ENCODE results near the gene LITAFD. TPM values are rescaled to one million over a fixed set of nuclear protein-coding genes. Genes with fewer than 3 reads are reported as not detected.

Gene LITAFD
- polyA plus RNA-seq, 6 donors from 2014 or later, result not detected

GRCh38 chr16:8887431-8887765 is 5.2 kb downstream of the LITAFD start:
- DNase-seq (no peak), ATAC-seq (ENCODE audit: low read depth in 2 of 2) (no peak)
- peaks cover 0 to 9% (median 8%) of the 10 kb centered on the region in 3 donors for H3K27me3 Mint-ChIP-seq
- H3K36me3 Mint-ChIP-seq, result peaks cover 0 to 7% of the 10 kb centered on the region in 2 donors
- H3K4me1 Mint-ChIP-seq, result peaks cover 30 to 48% (median 37%) of the 10 kb centered on the region in 3 donors
- no peak overlapping the region for H3K4me3 Mint-ChIP-seq
- no peaks in the 10 kb centered on the region for H3K9me3 Mint-ChIP-seq
- H3K27ac Mint-ChIP-seq, result peak overlapping the region in 3 of 6 donors; percentile 11 to 85 (median 62)

DNA sequence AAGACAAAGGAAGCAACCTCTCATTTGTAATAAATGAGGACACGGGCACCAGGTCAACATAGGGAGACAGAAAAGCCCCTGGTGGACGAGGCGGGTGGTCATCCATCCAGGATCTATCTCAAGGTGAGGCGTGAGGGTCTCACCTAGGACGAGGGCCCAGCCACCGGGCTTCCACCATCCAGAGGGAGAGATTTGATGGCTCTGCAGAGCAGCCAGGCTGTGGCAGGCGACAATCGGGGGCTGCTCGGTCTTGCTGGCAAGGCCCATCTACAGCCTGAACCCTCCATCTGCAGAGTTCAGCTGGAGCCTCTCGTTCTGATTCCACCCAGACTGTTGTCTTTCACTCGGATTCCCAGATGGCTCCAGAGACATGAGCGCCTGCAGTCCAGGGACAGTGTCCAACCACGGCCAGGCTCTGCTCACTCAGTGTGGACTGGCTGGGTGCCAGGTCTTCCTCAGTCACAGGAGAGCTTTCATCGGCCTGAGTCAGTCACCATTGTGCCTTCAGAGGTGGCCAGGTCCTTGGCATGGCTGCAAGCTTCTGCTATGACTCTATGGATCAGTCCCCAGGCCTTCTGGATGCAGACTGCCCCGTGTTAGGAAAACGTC is 5.9 kb downstream of the LITAFD start:
- Mint-ChIP-seq H3K9me3 (no peaks in the 10 kb centered on the region), H3K36me3 (peaks cover 2 to 7% of the 10 kb centered on the region in 2 donors), H3K27ac (peak overlapping the region in 3 of 6 donors; percentile 54 to 69 (median 62))

GRCh38 chr16:8888951-8889892 is 7.1 kb downstream of the LITAFD start:
- H3K9me3 Mint-ChIP-seq, result no peaks in the 10 kb centered on the region
- H3K4me1 Mint-ChIP-seq, result peaks cover 31 to 52% (median 42%) of the 10 kb centered on the region in 3 donors
- H3K36me3 Mint-ChIP-seq, result peaks cover 6 to 14% of the 10 kb centered on the region in 2 donors
- DNase-seq, result no peak
- H3K4me3 Mint-ChIP-seq, result no peak overlapping the region
- peak overlapping the region in 3 of 6 donors; percentile 54 to 96 (median 77) for H3K27ac Mint-ChIP-seq
- ATAC-seq (ENCODE audit: low read depth in 2 of 2), result no peak
- peaks cover 0 to 9% (median 8%) of the 10 kb centered on the region in 3 donors for H3K27me3 Mint-ChIP-seq

More for the DNA sequence above, 5.9 kb downstream of the LITAFD start:
- peaks cover 0 to 9% (median 8%) of the 10 kb centered on the region in 3 donors for H3K27me3 Mint-ChIP-seq
- ATAC-seq (ENCODE audit: low read depth in 2 of 2) (no peak), DNase-seq (no peak)
- peaks cover 31 to 49% (median 39%) of the 10 kb centered on the region in 3 donors for H3K4me1 Mint-ChIP-seq
- peak overlapping the region in 2 of 8 donors; percentile 6 to 22 for H3K4me3 Mint-ChIP-seq

- no peaks in the 10 kb centered on the region for H3K9me3 Mint-ChIP-seq
- peaks cover 31 to 52% (median 42%) of the 10 kb centered on the region in 3 donors for H3K4me1 Mint-ChIP-seq
- H3K4me3 Mint-ChIP-seq, result peak overlapping the region in 2 of 8 donors; percentile 18 to 61
- DNase-seq, result no peak
- ATAC-seq (ENCODE audit: low read depth in 2 of 2), result no peak
- peak overlapping the region in 5 of 6 donors; percentile 30 to 98 (median 96) for H3K27ac Mint-ChIP-seq
- H3K27me3 Mint-ChIP-seq, result peaks cover 0 to 9% (median 8%) of the 10 kb centered on the region in 3 donors
- peaks cover 13 to 19% of the 10 kb centered on the region in 2 donors for H3K36me3 Mint-ChIP-seq
Measured at GRCh38 chr16:8889893-8890548, 7.9 kb downstream of the LITAFD start.

DNA sequence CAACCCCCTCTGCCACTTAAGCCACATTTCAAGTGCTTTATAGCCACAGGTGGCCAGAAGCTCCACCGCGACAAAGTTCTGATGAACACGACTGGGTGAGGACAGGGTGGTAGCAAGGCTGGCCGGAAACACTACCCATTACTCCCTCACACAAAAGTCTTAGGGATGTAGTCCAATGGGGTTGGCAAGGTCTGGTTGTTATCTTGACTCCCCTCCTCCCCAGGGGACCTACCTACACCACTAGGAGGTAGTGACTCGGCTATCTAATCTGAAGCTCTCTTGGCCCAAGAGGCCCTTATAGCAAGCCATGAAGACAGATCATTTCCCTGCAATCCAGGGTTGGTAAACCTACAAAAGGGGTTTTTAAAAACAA is 8.4 kb downstream of the LITAFD start:
- peak overlapping the region in 1 of 8 donors; percentile 18 for H3K4me3 Mint-ChIP-seq
- no peak for ATAC-seq (ENCODE audit: low read depth in 2 of 2)
- peaks cover 18 to 24% of the 10 kb centered on the region in 2 donors for H3K36me3 Mint-ChIP-seq
- H3K4me1 Mint-ChIP-seq, result peaks cover 28 to 48% (median 37%) of the 10 kb centered on the region in 3 donors
- no peak for DNase-seq
- H3K27me3 Mint-ChIP-seq, result peaks cover 0 to 5% (median 5%) of the 10 kb centered on the region in 3 donors
- no peaks in the 10 kb centered on the region for H3K9me3 Mint-ChIP-seq
- H3K27ac Mint-ChIP-seq, result peak overlapping the region in 5 of 6 donors; percentile 69 to 98 (median 96)

GRCh38 chr16:8892101-8892575 is 10.0 kb downstream of the LITAFD start:
- Mint-ChIP-seq H3K9me3 (no peaks in the 10 kb centered on the region), H3K27me3 (no peaks in the 10 kb centered on the region), H3K4me3 (peak overlapping the region in 6 of 8 donors; percentile 18 to 64 (median 28)), H3K36me3 (peaks cover 20 to 30% of the 10 kb centered on the region in 2 donors), H3K27ac (peak overlapping the region; percentile 92 to 98 (median 96)), H3K4me1 (peaks cover 19 to 34% (median 26%) of the 10 kb centered on the region in 3 donors)
- DNase-seq (no peak), ATAC-seq (ENCODE audit: low read depth in 2 of 2) (no peak)

GRCh38 chr16:8893426-8893825 is 11.3 kb downstream of the LITAFD start:
- no peaks in the 10 kb centered on the region for H3K27me3 Mint-ChIP-seq
- ATAC-seq (ENCODE audit: low read depth in 2 of 2), result no peak
- H3K4me1 Mint-ChIP-seq, result peaks cover 17 to 26% (median 18%) of the 10 kb centered on the region in 3 donors
- no peak for DNase-seq
- H3K9me3 Mint-ChIP-seq, result no peaks in the 10 kb centered on the region
- peak overlapping the region in 4 of 6 donors; percentile 25 to 96 (median 48) for H3K27ac Mint-ChIP-seq
- peaks cover 20 to 37% of the 10 kb centered on the region in 2 donors for H3K36me3 Mint-ChIP-seq
- no peak overlapping the region for H3K4me3 Mint-ChIP-seq

DNA sequence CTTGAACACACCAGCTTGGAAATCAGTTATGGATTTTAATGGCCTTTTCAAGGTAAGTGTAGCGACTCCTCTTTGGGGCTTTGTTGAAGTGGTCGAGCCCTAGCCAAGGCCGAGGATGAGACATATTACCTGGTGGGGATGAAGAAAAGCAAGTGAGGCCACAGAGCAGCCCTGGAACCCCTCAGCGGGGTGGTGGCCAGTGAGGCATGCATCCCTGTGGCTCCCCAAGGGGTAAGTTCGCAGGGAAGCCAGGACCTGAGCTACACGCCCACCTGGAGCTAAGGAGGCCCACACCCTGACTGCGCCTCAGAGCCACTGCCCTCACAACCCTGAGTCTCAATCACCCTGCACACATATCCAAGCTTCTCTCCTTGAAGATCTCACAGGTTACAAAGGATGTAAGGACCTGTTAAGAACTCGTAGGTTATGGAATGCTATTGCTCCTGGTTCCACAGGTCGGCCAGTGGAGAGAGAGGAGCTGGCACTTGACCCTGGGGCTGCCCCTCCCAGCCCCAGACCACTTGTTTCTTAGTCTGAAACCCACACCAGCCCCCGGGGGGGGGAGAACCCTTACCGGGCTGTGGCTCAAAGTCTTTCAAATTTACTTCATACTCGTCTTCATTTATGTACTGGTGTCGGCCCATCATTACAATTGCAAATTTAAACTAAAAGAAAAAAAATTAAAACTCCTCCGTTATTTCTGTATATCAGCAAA is 12.0 kb downstream of the LITAFD start:
- Mint-ChIP-seq H3K9me3 (no peaks in the 10 kb centered on the region), H3K36me3 (peaks cover 20 to 39% of the 10 kb centered on the region in 2 donors)
- ATAC-seq (ENCODE audit: low read depth in 2 of 2), result no peak

DNA sequence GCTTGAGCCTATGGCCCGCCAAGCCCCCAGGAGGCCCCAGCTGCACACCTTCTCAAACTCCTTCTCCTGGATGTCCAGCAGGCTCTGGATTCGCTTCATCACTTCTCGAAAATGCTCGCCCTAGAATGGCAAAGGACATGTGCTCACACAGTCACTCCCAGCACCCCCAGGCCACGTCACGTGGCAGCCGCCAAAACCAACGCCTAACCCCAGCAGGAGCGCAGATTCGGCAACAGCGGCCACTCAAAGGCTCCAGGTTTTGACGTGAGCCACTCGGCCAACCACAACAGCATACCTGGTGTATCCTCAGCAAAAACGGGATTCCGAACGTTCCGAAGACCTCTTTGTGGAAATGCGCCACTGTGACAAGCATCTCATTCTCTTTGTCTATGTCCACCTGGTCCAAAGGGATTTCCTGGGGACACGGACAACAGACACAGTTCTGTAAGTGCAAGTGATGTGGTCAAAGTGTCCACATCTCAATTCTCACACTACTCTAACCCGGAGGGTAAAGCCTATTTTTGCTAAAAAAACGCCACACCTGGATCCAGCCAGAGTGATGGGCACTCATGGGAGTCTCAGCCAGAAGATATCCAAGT is 12.7 kb downstream of the LITAFD start:
- DNase-seq (no peak), ATAC-seq (ENCODE audit: low read depth in 2 of 2) (no peak)
- Mint-ChIP-seq H3K27ac (peak overlapping the region in 3 of 6 donors; percentile 53 to 96 (median 78)), H3K4me1 (peaks cover 17 to 26% (median 18%) of the 10 kb centered on the region in 3 donors), H3K36me3 (peaks cover 20 to 39% of the 10 kb centered on the region in 2 donors), H3K4me3 (peak overlapping the region in 2 of 8 donors; percentile 4 to 45), H3K9me3 (no peaks in the 10 kb centered on the region), H3K27me3 (no peaks in the 10 kb centered on the region)

More for the DNA sequence above, 12.0 kb downstream of the LITAFD start:
- DNase-seq, result no peak
- peak overlapping the region in 4 of 6 donors; percentile 25 to 96 (median 74) for H3K27ac Mint-ChIP-seq
- H3K4me1 Mint-ChIP-seq, result peaks cover 17 to 26% (median 18%) of the 10 kb centered on the region in 3 donors
- peak overlapping the region in 1 of 8 donors; percentile 45 for H3K4me3 Mint-ChIP-seq
- H3K27me3 Mint-ChIP-seq, result no peaks in the 10 kb centered on the region

DNA sequence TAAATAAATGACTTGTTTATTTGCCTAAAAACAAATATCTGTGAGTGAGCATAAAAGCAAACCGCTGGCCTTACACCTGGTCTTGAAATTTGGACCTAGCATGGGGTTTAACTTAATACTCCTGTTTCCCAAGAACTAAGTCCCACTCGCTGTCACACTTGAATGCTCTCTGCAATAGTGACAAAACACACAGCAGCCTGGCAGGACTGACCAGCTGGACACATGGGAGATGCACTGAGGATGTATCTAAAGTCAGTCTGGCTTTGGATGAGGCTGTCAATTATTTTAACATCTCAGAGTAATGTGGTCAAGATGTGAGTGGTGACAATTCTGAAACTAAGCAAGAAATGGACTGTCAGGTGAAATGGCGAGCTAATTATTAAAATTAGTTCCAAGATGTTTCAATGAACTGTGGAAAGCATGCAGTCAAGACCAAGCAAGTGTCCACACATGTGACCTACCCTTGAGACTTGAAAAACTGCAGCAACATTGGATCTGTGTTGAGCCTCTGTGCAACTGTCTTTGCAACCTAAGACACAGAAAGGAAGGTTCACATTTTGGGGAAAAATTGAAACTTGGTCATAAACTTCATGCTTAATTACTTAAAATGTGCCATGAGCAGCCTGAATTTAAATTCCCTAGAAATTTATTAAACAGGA is 16.6 kb downstream of the LITAFD start:
- ATAC-seq (ENCODE audit: low read depth in 2 of 2) (no peak), DNase-seq (no peak)
- no peaks in the 10 kb centered on the region for H3K4me1 Mint-ChIP-seq
- no peaks in the 10 kb centered on the region for H3K9me3 Mint-ChIP-seq
- H3K27ac Mint-ChIP-seq, result peak overlapping the region in 2 of 6 donors; percentile 26 to 36
- no peaks in the 10 kb centered on the region for H3K27me3 Mint-ChIP-seq
- H3K36me3 Mint-ChIP-seq, result peaks cover 24 to 39% of the 10 kb centered on the region in 2 donors
- peak overlapping the region in 1 of 8 donors; percentile 2 for H3K4me3 Mint-ChIP-seq

GRCh38 chr16:8899709-8900317 is 17.7 kb downstream of the LITAFD start:
- ATAC-seq (ENCODE audit: low read depth in 2 of 2) (no peak), DNase-seq (no peak)
- Mint-ChIP-seq H3K4me3 (no peak overlapping the region), H3K36me3 (peaks cover 19 to 35% of the 10 kb centered on the region in 2 donors), H3K4me1 (no peaks in the 10 kb centered on the region), H3K27me3 (no peaks in the 10 kb centered on the region), H3K27ac (peak overlapping the region in 3 of 6 donors; percentile 17 to 61 (median 32)), H3K9me3 (no peaks in the 10 kb centered on the region)

Measured in naive B cell (primary cell).